Epithelial cell of proximal tubule (primary cell): Measurements from ENCODE around the gene COPE. TPM values are rescaled to one million over a fixed set of nuclear protein-coding genes. Genes with fewer than 3 reads are reported as not detected.

Experiments used
- DNase-seq: peaks from one replicate; pipeline ENCODE4 v3.0.0-alpha.2; 2011; ENCODE audit warnings: low read depth
- H3K4me3 ChIP-seq: 2 replicates; pipeline ENCODE4 v1.5.1; 2011; ENCODE audit warnings: low read depth, mild to moderate bottlenecking, low read length
- CTCF ChIP-seq: conservative IDR thresholded peaks from 2 replicates; pipeline ENCODE4 v1.5.1; 2012; ENCODE audit warnings: low read depth, mild to moderate bottlenecking, low read length
- total RNA-seq: library from RNA; depleted of rRNA; stranded (reverse); fragments of >200 nt; gene quantifications from 2 replicates; pipeline ENCODE4 v1.2.3, GENCODE V29; 2015

COPE gene
- total RNA-seq, 1 donor from 2014 or later: 312 TPM

GRCh38 chr19:18869023-18869618, 50.1 kb downstream of the COPE start:
- H3K4me3 ChIP-seq: no peak overlapping the region
- TF ChIP-seq CTCF: no peak
- no peak for DNase-seq

GRCh38 chr19:18868380-18869022, 50.7 kb downstream of the COPE start:
- no peak for TF ChIP-seq CTCF
- no peak for DNase-seq
- H3K4me3 ChIP-seq: no peak overlapping the region

- no peak for DNase-seq
- no peak overlapping the region for H3K4me3 ChIP-seq
These were observed 51.4 kb downstream of the COPE start for GRCh38 chr19:18867751-18868150.

GRCh38 chr19:18867199-18867598, 52.0 kb downstream of the COPE start:
- no peak for TF ChIP-seq CTCF
- H3K4me3 ChIP-seq: no peak overlapping the region
- no peak for DNase-seq

More at GRCh38 chr19:18867751-18868150, 51.4 kb downstream of the COPE start:
- TF ChIP-seq CTCF: no peak

GRCh38 chr19:18866800-18867123, 52.4 kb downstream of the COPE start:
- DNase-seq: no peak
- no peak for TF ChIP-seq CTCF
- no peak overlapping the region for H3K4me3 ChIP-seq

GRCh38 chr19:18865973-18866799, 53.0 kb downstream of the COPE start:
- DNase-seq: no peak
- TF ChIP-seq CTCF: peak; percentile 98
- no peak overlapping the region for H3K4me3 ChIP-seq
